GM12878 (cell line): Measurements from ENCODE around the gene TMEM208. TPM values are rescaled to one million over a fixed set of nuclear protein-coding genes. Genes with fewer than 3 reads are reported as not detected.

Source experiments
- BCL11A ChIP-seq: IDR thresholded peaks from 2 replicates; pipeline ENCODE4 v1.6.1; 2011; ENCODE audit warnings: low read depth, low read length
- GABPA ChIP-seq: IDR thresholded peaks from 2 replicates; pipeline ENCODE4 v1.6.1; 2014; ENCODE audit warnings: antibody characterized with exemption, low read depth, mild to moderate bottlenecking, inconsistent platforms
- GATAD2B ChIP-seq: fragments of 450-650 bp; conservative IDR thresholded peaks from 2 replicates; pipeline ENCODE4 v1.6.1; 2017; ENCODE audit warnings: low read depth, mild to moderate bottlenecking, moderate library complexity
- KAT2A ChIP-seq: conservative IDR thresholded peaks from 2 replicates; pipeline ENCODE4 v1.6.1; 2011; ENCODE audit warnings: low read depth, low read length; ENCODE audit not compliant: control insufficient read depth
- NFXL1 ChIP-seq: fragments of 450-650 bp; IDR thresholded peaks from 2 replicates; pipeline ENCODE4 v1.6.1; 2017; ENCODE audit warnings: antibody characterized with exemption, mild to moderate bottlenecking, borderline replicate concordance
- NR2C1 ChIP-seq: fragments of 450-650 bp; IDR thresholded peaks from 2 replicates; pipeline ENCODE4 v1.6.1; 2017; ENCODE audit warnings: antibody characterized with exemption, mild to moderate bottlenecking, moderate library complexity
- POLR2AphosphoS5 ChIP-seq: IDR thresholded peaks from 2 replicates; pipeline ENCODE4 v1.6.1; 2011; ENCODE audit warnings: mild to moderate bottlenecking, low read length, inconsistent platforms
- RAD21 ChIP-seq: IDR thresholded peaks from 2 replicates; pipeline ENCODE4 v1.6.1; 2011; ENCODE audit warnings: mild to moderate bottlenecking, low read depth, low read length, moderate library complexity; ENCODE audit not compliant: insufficient read depth
- RCOR1 ChIP-seq: conservative IDR thresholded peaks from 2 replicates; pipeline ENCODE4 v1.6.1; 2012; ENCODE audit warnings: low read depth, low read length, improper control_type of control experiment
- RFX5 ChIP-seq: IDR thresholded peaks from 2 replicates; pipeline ENCODE4 v1.6.1; 2011; ENCODE audit warnings: low read depth, low read length, improper control_type of control experiment
- SIN3A ChIP-seq: IDR thresholded peaks from 2 replicates; pipeline ENCODE4 v1.6.1; 2012; ENCODE audit warnings: low read depth, low read length, improper control_type of control experiment
- SMAD1 ChIP-seq: fragments of 450-650 bp; IDR thresholded peaks from 2 replicates; pipeline ENCODE4 v1.6.1; 2018; ENCODE audit warnings: mild to moderate bottlenecking, low read depth; ENCODE audit not compliant: partially characterized antibody
- polyA plus RNA-seq, 11 experiments: library from polyadenylated mRNA; depleted of rRNA in 4 of 11; unstranded in 6 of 11; stranded (reverse) in 5 of 11; fragments of >200 nt; fragmentation: Nextera tagmentation in 4 of 11; fragmentation: Illumina TruSeq in 1 of 11; extraction: Ambion mirVana in 4 of 11; extraction: Trizol in 1 of 11; gene quantifications; 1 replicate in 1 of 11; 2 replicates in 10 of 11; pipeline versions ENCODE4 v1.2.1 to v1.2.3, GENCODE V29; 2011 to 2016; ENCODE audit warnings: inconsistent platforms in 2 of 11, missing spikeins in 2 of 11, low read depth in 1 of 11
- total RNA-seq, 4 experiments: library from RNA; depleted of rRNA in 3 of 4; stranded (reverse); fragments of >200 nt in 3 of 4; fragmentation: Illumina TruSeq in 1 of 4; extraction: Trizol in 1 of 4; gene quantifications; 2 replicates each; pipeline versions ENCODE4 v1.2.1 to v1.2.3, GENCODE V29; 2013 to 2021
- TF ChIP-seq, protein P1 (sequence below): fragments of 450-650 bp; IDR thresholded peaks from 2 replicates; pipeline ENCODE4 v1.6.1; 2018; ENCODE audit warnings: mild to moderate bottlenecking, low read depth, moderate library complexity; ENCODE audit not compliant: partially characterized antibody
- TF ChIP-seq, protein P2 (sequence below): IDR thresholded peaks from 2 replicates; pipeline ENCODE4 v1.6.1; 2011; ENCODE audit warnings: low read depth, low read length, improper control_type of control experiment, borderline replicate concordance
- TF ChIP-seq, protein P3 (sequence below): fragments of 150-350 bp; IDR thresholded peaks from 2 replicates; pipeline ENCODE4 v1.6.1; 2016; ENCODE audit warnings: low read depth, low read length
- TF ChIP-seq, protein P4 (sequence below): IDR thresholded peaks from 2 replicates; pipeline ENCODE4 v1.6.1; 2012; ENCODE audit warnings: improper control_type of control experiment, low read depth, low read length; ENCODE audit not compliant: insufficient replicate concordance

The TMEM208 gene
- total and polyA plus RNA-seq, 10 of the 15 experiments (the other 5 are each of a cell fraction or from before 2014, with no cell fraction given), result 34.1 to 244 (median 54.1) TPM

DNA sequence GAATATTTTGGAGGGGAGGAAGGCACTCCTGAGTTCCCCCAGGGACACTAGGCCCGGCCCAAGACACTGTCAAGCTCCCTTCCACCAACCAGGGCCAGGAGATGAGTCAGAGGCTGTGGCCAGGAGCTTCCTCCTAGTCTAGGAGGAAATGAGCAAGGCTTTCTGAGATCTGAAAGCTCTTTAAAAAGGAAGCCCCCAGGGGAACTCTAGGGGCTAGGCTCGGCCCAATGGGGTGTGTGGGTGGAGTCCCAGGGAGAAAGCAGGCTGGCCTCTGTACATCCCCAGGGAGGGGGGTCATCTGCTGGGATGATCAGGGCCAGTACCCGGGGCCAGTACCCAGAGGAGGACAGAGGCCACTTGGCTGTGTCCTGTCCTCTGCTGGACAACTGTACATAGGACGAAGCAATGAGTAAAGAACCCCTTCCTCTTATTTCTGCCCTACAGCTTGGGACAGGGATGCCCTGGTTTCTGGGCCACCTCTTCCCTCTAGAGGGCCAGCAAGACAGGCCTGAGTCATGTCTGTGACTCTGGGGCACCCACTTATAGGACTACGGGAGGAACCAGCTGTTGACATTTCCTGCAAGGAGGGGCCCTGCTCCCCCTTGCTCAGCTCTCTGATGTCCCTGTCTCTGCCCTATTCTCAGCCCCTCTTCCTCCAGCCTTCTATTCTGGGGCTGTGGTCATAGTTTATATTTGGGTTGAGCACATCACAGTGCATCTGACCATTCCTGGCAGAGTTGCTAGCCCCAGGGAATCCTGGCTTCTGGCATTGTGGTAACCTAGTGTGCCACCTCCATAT lies 17.7 kb downstream of the TMEM208 start (continued):
- TF ChIP-seq RCOR1 (0 out of 2 replicates have a peak, but pooled peaks have one; percentile 41), RFX5 (0 out of 2 replicates have a peak, but pooled peaks have one; percentile 20), POLR2AphosphoS5 (peak; percentile 72), SMAD1 (no peak), NR2C1 (no peak), GATAD2B (no peak; the same call in 1 of the 2 replicates), GABPA (no peak), SIN3A (0 out of 2 replicates have a peak, but pooled peaks have one; percentile 37), KAT2A (no peak), BCL11A (peak; percentile 44; the same call in 1 of the 2 replicates), NFXL1 (no peak), RAD21 (no peak)
- TF ChIP-seq, protein P1, sequence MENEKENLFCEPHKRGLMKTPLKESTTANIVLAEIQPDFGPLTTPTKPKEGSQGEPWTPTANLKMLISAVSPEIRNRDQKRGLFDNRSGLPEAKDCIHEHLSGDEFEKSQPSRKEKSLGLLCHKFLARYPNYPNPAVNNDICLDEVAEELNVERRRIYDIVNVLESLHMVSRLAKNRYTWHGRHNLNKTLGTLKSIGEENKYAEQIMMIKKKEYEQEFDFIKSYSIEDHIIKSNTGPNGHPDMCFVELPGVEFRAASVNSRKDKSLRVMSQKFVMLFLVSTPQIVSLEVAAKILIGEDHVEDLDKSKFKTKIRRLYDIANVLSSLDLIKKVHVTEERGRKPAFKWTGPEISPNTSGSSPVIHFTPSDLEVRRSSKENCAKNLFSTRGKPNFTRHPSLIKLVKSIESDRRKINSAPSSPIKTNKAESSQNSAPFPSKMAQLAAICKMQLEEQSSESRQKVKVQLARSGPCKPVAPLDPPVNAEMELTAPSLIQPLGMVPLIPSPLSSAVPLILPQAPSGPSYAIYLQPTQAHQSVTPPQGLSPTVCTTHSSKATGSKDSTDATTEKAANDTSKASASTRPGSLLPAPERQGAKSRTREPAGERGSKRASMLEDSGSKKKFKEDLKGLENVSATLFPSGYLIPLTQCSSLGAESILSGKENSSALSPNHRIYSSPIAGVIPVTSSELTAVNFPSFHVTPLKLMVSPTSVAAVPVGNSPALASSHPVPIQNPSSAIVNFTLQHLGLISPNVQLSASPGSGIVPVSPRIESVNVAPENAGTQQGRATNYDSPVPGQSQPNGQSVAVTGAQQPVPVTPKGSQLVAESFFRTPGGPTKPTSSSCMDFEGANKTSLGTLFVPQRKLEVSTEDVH, result no peak
- TF ChIP-seq, protein P2, sequence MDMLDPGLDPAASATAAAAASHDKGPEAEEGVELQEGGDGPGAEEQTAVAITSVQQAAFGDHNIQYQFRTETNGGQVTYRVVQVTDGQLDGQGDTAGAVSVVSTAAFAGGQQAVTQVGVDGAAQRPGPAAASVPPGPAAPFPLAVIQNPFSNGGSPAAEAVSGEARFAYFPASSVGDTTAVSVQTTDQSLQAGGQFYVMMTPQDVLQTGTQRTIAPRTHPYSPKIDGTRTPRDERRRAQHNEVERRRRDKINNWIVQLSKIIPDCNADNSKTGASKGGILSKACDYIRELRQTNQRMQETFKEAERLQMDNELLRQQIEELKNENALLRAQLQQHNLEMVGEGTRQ, result no peak
- TF ChIP-seq, protein P3, sequence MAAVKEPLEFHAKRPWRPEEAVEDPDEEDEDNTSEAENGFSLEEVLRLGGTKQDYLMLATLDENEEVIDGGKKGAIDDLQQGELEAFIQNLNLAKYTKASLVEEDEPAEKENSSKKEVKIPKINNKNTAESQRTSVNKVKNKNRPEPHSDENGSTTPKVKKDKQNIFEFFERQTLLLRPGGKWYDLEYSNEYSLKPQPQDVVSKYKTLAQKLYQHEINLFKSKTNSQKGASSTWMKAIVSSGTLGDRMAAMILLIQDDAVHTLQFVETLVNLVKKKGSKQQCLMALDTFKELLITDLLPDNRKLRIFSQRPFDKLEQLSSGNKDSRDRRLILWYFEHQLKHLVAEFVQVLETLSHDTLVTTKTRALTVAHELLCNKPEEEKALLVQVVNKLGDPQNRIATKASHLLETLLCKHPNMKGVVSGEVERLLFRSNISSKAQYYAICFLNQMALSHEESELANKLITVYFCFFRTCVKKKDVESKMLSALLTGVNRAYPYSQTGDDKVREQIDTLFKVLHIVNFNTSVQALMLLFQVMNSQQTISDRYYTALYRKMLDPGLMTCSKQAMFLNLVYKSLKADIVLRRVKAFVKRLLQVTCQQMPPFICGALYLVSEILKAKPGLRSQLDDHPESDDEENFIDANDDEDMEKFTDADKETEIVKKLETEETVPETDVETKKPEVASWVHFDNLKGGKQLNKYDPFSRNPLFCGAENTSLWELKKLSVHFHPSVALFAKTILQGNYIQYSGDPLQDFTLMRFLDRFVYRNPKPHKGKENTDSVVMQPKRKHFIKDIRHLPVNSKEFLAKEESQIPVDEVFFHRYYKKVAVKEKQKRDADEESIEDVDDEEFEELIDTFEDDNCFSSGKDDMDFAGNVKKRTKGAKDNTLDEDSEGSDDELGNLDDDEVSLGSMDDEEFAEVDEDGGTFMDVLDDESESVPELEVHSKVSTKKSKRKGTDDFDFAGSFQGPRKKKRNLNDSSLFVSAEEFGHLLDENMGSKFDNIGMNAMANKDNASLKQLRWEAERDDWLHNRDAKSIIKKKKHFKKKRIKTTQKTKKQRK, result no peak
- TF ChIP-seq, protein P4, sequence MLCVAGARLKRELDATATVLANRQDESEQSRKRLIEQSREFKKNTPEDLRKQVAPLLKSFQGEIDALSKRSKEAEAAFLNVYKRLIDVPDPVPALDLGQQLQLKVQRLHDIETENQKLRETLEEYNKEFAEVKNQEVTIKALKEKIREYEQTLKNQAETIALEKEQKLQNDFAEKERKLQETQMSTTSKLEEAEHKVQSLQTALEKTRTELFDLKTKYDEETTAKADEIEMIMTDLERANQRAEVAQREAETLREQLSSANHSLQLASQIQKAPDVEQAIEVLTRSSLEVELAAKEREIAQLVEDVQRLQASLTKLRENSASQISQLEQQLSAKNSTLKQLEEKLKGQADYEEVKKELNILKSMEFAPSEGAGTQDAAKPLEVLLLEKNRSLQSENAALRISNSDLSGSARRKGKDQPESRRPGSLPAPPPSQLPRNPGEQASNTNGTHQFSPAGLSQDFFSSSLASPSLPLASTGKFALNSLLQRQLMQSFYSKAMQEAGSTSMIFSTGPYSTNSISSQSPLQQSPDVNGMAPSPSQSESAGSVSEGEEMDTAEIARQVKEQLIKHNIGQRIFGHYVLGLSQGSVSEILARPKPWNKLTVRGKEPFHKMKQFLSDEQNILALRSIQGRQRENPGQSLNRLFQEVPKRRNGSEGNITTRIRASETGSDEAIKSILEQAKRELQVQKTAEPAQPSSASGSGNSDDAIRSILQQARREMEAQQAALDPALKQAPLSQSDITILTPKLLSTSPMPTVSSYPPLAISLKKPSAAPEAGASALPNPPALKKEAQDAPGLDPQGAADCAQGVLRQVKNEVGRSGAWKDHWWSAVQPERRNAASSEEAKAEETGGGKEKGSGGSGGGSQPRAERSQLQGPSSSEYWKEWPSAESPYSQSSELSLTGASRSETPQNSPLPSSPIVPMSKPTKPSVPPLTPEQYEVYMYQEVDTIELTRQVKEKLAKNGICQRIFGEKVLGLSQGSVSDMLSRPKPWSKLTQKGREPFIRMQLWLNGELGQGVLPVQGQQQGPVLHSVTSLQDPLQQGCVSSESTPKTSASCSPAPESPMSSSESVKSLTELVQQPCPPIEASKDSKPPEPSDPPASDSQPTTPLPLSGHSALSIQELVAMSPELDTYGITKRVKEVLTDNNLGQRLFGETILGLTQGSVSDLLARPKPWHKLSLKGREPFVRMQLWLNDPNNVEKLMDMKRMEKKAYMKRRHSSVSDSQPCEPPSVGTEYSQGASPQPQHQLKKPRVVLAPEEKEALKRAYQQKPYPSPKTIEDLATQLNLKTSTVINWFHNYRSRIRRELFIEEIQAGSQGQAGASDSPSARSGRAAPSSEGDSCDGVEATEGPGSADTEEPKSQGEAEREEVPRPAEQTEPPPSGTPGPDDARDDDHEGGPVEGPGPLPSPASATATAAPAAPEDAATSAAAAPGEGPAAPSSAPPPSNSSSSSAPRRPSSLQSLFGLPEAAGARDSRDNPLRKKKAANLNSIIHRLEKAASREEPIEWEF, result no peak
